ENCODE data around the gene ZNF571.

DNA sequence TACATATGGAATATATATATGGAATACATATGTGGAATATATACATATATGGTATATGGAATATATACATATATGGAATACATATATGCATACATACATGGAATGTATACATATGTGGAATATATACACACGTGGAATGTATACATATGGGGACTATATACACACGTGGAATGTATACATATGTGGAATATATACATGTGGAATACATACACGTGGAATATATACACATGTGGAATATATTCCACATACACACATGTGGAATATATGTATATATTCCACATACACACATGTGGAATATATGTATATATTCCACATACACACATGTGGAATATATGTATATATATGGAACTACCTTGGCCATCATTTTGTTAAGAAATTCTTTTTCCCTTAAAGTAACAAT lies 31.1 kb downstream of the ZNF571 start:
- TF ChIP-seq, protein P1, sequence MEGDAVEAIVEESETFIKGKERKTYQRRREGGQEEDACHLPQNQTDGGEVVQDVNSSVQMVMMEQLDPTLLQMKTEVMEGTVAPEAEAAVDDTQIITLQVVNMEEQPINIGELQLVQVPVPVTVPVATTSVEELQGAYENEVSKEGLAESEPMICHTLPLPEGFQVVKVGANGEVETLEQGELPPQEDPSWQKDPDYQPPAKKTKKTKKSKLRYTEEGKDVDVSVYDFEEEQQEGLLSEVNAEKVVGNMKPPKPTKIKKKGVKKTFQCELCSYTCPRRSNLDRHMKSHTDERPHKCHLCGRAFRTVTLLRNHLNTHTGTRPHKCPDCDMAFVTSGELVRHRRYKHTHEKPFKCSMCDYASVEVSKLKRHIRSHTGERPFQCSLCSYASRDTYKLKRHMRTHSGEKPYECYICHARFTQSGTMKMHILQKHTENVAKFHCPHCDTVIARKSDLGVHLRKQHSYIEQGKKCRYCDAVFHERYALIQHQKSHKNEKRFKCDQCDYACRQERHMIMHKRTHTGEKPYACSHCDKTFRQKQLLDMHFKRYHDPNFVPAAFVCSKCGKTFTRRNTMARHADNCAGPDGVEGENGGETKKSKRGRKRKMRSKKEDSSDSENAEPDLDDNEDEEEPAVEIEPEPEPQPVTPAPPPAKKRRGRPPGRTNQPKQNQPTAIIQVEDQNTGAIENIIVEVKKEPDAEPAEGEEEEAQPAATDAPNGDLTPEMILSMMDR (IDR thresholded peaks at IDR 0.05; ENCODE audit: low read length): no peak
- TF ChIP-seq EZH2 (IDR thresholded peaks at IDR 0.05; ENCODE audit: borderline replicate concordance, low read length): no peak
